ENCODE data around the gene FURIN.
A peak's percentile ranks its signal among the peaks of the same experiment; 100 is the strongest.
"Not testable (repeated sequence)": the region's sequence is repeated elsewhere in the genome, so short reads cannot be mapped to it uniquely, and the experiment has no call there.

The FURIN gene

GRCh38 chr15:90902840-90903732 lies 34.7 kb downstream of the FURIN start, which contains the start of gene MAN2A2:
TSS of gene MAN2A2 (plus strand) at chr15:90903302. CDS start at chr15:90904208, 906 bp downstream.
- DNase-seq (ENCODE audit: low spot score), result peak; percentile 84

DNA sequence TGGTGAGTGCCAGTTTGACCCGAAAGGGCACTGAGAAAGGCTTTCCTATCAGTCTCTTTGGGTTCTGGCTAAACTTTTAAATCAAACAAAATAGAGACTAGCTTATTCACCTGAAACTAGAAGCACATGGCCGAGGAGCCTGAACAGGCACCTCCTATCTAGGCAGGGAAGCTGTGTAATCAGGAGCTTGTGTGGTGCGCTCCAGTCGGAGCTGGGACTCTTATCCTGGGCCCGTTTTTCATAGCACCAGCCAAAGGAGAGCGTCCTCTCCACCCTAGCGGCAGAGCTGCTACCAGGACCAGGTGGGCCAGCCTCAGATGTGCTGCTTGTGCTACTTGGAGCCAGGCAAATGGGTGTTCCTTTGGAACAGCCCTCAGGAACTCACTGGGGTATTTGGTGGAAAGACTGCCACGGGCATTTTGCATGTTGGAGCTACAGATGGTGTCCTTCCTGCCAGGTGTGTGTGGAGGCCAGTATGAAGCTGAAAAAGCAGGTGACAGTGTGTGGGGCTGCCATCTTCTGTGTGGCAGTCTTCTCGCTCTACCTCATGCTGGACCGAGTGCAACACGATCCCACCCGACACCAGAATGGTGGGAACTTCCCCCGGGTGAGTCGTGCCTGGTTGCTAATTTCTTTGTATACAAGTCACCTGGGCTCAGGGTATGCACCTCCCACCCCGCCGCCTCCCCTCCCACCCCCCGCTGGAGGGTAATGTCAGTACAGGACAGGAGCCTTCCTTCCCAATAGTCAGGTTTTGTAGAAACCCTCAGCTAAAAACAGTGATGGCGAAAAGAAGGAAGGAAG lies 35.5 kb downstream of the FURIN start:
- DNase-seq (ENCODE audit: low spot score), result no peak

DNA sequence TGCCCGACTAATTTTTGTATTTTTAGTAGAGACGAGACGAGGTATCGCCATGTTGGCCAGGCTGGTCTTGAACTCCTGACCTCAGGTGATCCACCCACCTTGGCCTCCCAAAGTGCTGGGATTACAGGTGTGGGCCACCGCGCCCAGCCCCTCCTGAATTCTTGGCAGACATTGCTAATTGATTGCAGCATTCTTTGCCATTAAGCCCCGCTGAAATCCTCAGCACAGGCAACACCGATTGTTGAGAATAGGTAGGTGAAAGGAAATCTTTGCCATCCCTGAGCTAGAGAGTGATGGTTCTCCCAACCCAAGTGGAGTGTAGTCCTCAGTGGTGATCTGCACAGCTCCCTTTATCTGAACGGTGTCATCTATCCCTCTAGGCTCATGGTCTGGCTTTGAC lies 36.4 kb downstream of the FURIN start:
- no peak for DNase-seq (ENCODE audit: low spot score)

DNA sequence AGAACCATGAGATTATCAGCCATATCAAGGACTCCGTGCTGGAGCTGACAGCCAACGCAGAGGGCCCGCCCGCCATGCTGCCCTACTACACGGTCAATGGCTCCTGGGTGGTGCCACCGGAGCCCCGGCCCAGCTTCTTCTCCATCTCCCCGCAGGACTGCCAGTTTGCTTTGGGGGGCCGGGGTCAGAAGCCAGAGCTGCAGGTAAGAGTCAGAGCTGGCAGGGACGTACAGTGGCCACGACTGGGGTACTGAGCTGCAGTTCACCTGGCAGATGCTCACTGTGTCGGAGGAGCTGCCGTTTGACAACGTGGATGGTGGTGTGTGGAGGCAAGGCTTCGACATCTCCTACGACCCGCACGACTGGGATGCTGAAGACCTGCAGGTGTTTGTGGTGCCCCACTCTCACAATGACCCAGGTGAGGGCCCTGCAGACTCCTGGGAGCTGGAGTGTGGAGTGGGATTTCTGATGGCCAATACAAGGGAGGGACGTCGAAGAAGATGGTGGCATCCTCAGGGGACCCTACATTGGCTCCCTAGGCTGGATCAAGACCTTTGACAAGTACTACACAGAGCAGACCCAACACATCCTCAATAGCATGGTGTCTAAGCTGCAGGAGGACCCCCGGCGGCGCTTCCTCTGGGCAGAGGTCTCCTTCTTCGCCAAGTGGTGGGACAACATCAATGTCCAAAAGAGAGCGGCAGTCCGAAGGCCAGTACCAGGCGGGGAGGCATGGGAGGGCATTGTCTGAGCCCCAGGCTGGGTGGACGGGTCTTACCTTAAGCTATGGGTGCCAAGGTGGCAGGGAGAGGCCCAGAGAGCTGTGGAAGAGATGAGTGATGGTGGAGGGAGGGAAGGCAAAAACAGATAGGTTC lies 37.2 kb downstream of the FURIN start:
- no peak for DNase-seq (ENCODE audit: low spot score)

GRCh38 chr15:90906181-90906849 lies 37.9 kb downstream of the FURIN start:
- DNase-seq (ENCODE audit: low spot score), result no peak

DNA sequence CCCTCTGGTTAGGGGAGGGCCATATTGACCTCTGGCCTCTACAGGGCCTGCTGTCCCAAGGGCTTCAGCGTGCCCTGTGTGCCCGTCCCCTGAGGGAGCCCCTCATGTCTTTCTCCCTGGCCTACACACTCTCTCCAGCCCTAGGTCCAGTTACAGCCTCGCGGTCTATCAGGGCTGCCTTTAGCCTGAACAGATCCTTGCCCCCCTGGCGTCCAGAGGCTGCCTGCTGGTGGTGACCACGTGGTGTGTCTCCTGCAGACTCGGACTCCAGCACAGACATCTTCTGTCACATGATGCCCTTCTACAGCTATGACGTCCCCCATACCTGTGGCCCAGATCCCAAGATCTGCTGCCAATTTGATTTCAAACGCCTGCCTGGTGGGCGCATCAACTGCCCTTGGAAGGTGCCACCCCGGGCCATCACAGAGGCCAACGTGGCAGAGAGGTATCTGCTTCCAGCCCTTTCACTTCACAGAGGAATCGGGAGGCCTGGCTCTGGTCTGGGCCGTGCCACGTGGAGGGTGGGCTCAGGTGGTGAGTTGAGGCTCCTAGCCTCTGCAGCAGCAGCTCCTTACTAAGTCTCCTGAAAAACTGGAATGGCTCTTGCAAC lies 38.8 kb downstream of the FURIN start:
- DNase-seq (ENCODE audit: low spot score), result no peak

DNA sequence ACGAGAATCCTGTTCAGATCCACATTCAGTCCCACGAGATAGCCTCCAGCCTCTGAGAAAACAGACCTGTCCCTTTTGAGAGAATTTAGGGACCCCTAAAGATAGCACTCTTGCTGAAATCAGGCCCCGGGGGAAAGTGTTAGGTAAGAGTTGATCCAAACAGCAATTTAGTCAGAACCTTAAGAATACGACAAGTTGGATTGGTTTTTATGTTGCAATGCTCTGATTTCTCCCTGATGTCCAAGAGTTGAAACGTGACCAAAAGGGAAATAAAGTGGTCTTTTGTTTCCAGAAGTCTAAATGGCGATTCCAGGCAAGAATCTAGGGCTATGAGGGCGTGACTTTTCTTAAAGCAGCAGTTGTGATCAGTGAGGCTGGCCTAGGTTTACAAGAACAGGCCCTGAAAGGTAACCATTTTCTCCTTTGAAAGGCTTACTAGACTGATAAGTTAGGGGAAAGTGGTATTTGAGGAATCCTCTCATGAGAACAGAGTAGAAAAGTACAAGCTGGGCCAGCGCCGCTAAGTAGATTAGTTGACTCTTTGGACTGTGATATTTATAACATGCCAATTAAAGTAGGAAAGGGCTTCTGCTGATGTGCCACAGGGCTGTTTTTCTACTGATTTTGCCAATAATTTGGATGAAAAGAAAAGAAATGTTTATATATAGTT lies 39.6 kb downstream of the FURIN start:
- no peak for DNase-seq (ENCODE audit: low spot score)

DNA sequence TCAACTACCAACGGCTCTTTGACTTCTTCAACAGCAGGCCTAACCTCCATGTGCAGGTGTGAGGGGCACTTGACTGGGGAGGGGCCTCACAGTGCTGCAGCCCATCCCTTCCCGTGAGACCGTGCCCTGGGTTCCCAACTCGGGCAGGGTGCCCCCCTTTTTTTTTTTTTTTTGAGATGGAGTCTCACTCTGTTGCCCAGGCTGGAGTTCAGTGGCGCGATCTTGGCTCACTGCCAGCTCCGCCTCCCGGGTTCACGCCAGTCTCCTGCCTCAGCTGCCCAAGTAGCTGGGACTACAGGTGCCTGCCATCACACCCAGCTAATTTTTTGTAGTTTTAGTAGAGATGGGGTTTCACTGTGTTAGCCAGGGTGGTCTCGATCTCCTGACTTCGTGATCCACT lies 41.1 kb downstream of the FURIN start:
- not testable (repeated sequence) for DNase-seq (ENCODE audit: low spot score)

DNA sequence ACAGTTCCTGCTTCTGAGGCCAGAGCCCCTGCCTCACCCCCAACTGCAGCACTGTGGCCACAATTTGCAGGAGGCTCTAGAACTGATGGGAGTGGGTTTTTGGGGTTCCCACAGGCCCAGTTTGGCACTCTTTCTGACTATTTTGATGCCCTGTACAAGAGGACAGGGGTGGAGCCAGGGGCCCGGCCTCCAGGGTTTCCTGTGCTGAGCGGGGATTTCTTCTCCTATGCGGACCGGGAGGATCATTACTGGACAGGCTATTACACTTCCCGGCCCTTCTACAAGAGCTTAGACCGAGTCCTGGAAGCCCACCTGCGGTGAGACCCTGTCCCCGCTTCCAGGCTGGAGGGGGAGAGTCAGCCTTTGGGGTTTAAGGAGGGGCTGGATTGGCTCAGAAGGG lies 41.6 kb downstream of the FURIN start:
- no peak for DNase-seq (ENCODE audit: low spot score)

DNA sequence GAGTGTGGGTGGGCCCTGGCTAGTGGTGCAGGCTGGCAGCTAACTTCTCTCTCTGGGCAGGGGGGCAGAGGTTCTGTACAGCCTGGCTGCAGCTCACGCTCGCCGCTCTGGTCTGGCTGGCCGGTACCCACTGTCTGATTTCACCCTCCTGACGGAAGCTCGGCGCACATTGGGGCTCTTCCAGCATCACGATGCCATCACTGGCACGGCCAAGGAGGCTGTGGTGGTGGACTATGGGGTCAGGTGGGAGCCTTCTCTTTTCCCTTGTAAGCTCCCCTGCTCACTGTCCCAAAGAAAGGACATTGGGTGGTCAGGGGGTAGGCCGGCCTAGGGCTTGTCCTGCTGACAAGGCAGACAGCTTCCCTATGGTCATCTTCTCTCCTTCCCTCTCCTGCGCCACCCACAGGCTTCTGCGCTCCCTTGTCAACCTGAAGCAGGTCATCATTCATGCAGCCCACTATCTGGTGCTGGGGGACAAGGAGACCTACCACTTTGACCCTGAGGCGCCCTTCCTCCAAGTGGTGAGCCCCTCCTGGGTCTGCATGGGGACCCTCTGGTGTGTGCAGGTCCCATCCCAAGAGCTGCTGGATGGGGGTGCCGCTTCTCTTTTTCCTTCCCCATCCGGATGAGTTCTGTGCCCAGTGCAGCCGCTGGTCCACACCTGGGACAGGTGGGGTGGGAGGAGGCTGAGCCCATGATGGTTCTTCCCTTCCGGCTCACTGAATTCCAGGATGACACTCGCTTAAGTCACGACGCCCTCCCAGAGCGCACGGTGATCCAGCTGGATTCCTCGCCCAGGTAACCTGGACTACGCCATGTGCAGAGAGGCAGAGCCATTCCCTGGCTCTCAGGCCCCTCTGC lies 42.3 kb downstream of the FURIN start:
- DNase-seq (ENCODE audit: low spot score), result no peak

DNA sequence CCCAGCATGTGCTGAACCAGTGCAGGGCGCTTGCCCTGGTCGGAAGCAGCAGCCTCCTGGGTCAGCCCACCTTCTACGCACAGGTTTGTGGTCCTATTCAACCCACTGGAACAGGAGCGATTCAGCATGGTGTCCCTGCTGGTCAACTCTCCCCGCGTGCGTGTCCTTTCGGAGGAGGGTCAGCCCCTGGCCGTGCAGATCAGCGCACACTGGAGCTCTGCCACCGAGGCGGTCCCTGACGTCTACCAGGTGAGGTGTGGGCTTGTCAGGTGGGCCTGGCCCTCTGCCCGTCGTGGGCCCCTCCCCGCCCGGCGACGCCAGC lies 42.9 kb downstream of the FURIN start:
- DNase-seq (ENCODE audit: low spot score), result no peak

- DNase-seq (ENCODE audit: low spot score), result no peak
Measured at GRCh38 chr15:90911906-90912769, 43.8 kb downstream of the FURIN start.

- no peak for DNase-seq (ENCODE audit: low spot score)
Measured at GRCh38 chr15:90912770-90913075, 44.3 kb downstream of the FURIN start.

- DNase-seq (ENCODE audit: low spot score), result no peak
Measured at GRCh38 chr15:90913398-90913944, 45.1 kb downstream of the FURIN start.

DNA sequence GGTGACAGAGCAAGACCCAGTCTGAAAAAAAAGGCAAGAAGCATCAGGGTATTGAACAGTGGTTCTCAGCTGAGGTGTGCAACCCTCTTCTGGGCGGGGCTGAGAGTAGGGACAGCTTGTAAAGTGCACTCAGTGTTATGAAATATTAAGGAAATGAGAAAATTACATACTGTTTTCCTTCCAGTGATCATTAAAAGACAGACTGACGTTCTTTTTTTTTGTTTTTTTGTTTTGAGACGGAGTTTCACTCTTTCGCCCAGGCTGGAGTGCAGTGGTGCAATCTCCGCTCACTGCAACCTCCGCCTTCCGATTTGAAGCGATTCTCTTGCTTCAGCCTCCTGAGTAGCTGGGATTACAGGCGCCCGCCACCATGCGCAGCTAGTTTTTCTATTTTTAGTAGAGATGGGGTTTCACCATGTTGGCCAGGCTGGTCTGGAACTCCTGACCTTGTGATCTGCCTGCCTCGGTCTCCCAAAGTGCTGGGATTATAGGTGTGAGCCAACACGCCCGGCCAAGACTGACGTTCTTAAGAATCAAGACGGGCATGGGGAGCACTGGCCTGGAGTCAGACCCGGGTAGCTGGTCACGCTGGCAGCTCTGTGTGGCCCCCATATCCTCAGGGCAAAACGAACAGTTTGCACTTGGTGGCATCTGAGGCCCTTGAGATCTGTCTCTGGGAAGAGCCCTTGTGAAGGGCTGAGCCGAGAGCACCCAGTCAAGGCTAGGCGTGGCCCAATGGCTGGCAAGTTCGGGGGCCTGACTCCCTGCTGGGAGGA lies 46.1 kb downstream of the FURIN start:
- DNase-seq (ENCODE audit: low spot score), result no peak

DNA sequence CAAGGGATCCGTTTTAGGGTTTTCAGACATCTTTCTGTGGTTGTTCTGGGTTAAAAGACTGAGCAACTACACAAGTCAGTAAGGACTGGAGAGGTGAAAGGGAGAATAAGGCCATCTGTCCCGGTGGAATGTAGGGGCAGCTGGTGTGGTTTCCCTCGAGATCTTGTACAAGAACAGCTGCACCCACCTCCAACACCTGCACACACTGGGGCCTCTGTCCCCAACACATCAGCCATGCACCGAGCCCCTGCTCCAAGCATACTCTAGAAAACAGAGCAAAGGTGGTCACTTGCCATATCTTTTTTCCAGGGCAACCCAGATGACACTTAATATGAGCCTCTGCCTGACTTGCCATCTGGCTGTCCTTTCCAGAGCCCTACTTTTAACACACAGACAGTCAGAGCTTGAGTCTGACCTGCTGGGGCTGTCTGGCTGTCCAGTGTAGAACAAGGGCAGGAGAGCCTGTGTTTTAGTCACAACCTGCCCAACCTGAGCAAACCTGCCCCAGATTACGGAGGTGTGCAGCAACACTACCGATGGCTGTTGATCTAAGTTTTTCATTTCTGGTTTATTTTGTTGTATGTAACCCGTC lies 46.9 kb downstream of the FURIN start:
- no peak for DNase-seq (ENCODE audit: low spot score)

DNA sequence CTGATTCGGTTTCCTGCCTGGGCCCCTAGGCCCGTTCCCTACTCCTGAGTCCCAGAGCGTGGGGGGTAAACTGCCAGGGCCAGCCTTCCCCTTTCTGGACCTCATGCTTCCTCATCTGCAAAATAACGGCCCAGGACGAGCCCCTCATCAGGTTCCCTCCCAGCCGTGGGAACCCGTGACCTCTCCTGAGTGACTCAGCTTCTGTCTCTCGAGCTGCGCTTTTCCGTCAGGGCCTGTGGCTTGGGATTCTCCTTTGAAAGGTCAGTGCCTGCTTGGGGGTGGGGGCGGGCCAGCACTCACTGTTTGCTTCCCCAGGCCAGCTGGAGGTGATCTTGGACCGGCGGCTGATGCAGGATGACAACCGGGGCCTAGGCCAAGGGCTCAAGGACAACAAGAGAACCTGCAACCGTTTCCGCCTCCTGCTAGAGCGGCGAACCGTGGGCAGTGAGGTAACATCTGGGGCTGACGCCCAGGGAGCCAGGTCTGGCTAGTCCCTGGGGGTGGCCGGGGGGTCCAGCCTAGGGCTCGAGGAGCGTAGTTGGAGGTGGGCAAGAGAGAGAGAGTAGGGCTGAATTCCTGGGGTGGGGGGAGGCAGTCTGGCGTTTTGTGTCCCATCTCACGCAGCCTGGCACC lies 47.5 kb downstream of the FURIN start:
- DNase-seq (ENCODE audit: low spot score), result no peak
